SK-N-SH treated with all-trans-retinoic acid at 6 μM for 48 hours (cell line): ENCODE measurements around the gene LSM2.
A peak's percentile ranks its signal among the peaks of the same experiment; 100 is the strongest.
"Not testable (repeated sequence)": the region's sequence is repeated elsewhere in the genome, so short reads cannot be mapped to it uniquely, and the experiment has no call there.

Experiments
- ATAC-seq: fragments of 200-7000 bp; cut with Tn5 transposase; 3 replicates; pipeline ENCODE4 v1.9.1; 2020; ENCODE audit warnings: mild to moderate bottlenecking, moderate library complexity
- ARNTL ChIP-seq: fragments of 450-650 bp; formaldehyde crosslinking; IDR thresholded peaks from 2 replicates; pipeline ENCODE4 v1.5.0; 2020; ENCODE audit warnings: low read depth, mild to moderate bottlenecking, moderate library complexity, borderline replicate concordance
- BACH2 ChIP-seq: fragments of 250-450 bp; sonication (Bioruptor Pico); IDR thresholded peaks from 2 replicates; pipeline ENCODE4 v1.9.0; 2021; ENCODE audit warnings: mild to moderate bottlenecking, borderline replicate concordance
- CSDC2 ChIP-seq: fragments of 250-450 bp; sonication (Bioruptor Pico); IDR thresholded peaks from 2 replicates; pipeline ENCODE4 v1.5.0; 2020; ENCODE audit warnings: mild to moderate bottlenecking, moderate library complexity
- ESRRG ChIP-seq: fragments of 250-450 bp; sonication (Bioruptor Pico); IDR thresholded peaks from 2 replicates; pipeline ENCODE4 v1.6.1; 2021; ENCODE audit warnings: mild to moderate bottlenecking
- GLIS3 ChIP-seq: fragments of 250-450 bp; sonication (Bioruptor Pico); IDR thresholded peaks from 2 replicates; pipeline ENCODE4 v1.5.0; 2020; ENCODE audit warnings: mild to moderate bottlenecking, moderate library complexity
- OSR1 ChIP-seq: fragments of 250-450 bp; sonication (Bioruptor Pico); IDR thresholded peaks from 2 replicates; pipeline ENCODE4 v1.8.0; 2022; ENCODE audit warnings: moderate library complexity, mild to moderate bottlenecking, inconsistent platforms
- RARB ChIP-seq: fragments of 250-450 bp; sonication (Bioruptor Pico); IDR thresholded peaks from 2 replicates; pipeline ENCODE4 v1.8.0; 2021; ENCODE audit warnings: mild to moderate bottlenecking, moderate library complexity
- SNAI2 ChIP-seq: fragments of 250-450 bp; sonication (Bioruptor Pico); IDR thresholded peaks from 2 replicates; pipeline ENCODE4 v1.5.0; 2020; ENCODE audit warnings: mild to moderate bottlenecking, moderate library complexity
- TCF4 ChIP-seq: fragments of 250-450 bp; sonication (Bioruptor Pico); IDR thresholded peaks from 2 replicates; pipeline ENCODE4 v1.8.0; 2021; ENCODE audit warnings: mild to moderate bottlenecking, moderate library complexity, borderline replicate concordance
- TOX ChIP-seq: fragments of 250-450 bp; sonication (Bioruptor Pico); IDR thresholded peaks from 2 replicates; pipeline ENCODE4 v1.8.0; 2021; ENCODE audit warnings: mild to moderate bottlenecking, moderate library complexity, borderline replicate concordance
- ZC3H10 ChIP-seq: fragments of 250-450 bp; sonication (Bioruptor Pico); IDR thresholded peaks from 2 replicates; pipeline ENCODE4 v1.5.1; 2021; ENCODE audit warnings: mild to moderate bottlenecking, moderate library complexity
- ZFP3 ChIP-seq: fragments of 250-450 bp; sonication (Bioruptor Pico); IDR thresholded peaks from 2 replicates; pipeline ENCODE4 v1.5.0; 2020; ENCODE audit warnings: mild to moderate bottlenecking, moderate library complexity
- ZFP30 ChIP-seq: fragments of 450-650 bp; formaldehyde crosslinking; IDR thresholded peaks from 2 replicates; pipeline ENCODE4 v1.5.0; 2022; ENCODE audit warnings: mild to moderate bottlenecking, moderate library complexity
- ZNF565 ChIP-seq: fragments of 450-650 bp; formaldehyde crosslinking; conservative IDR thresholded peaks from 2 replicates; pipeline ENCODE4 v1.5.0; 2020; ENCODE audit warnings: low read depth, mild to moderate bottlenecking, moderate library complexity
- ZNF70 ChIP-seq: fragments of 450-650 bp; formaldehyde crosslinking; IDR thresholded peaks from 2 replicates; pipeline ENCODE4 v1.5.0; 2020; ENCODE audit warnings: mild to moderate bottlenecking, moderate library complexity
- TF ChIP-seq, protein P1 (sequence below): fragments of 250-450 bp; sonication (Bioruptor Pico); IDR thresholded peaks from 2 replicates; pipeline ENCODE4 v1.5.1; 2020; ENCODE audit warnings: low read depth, mild to moderate bottlenecking, moderate library complexity
- TF ChIP-seq, protein P2 (sequence below): fragments of 250-450 bp; sonication (Bioruptor Pico); IDR thresholded peaks from 2 replicates; pipeline ENCODE4 v1.5.1; 2021; ENCODE audit warnings: mild to moderate bottlenecking, moderate library complexity
- TF ChIP-seq, protein P3 (sequence below): fragments of 250-450 bp; sonication (Bioruptor Pico); IDR thresholded peaks from 2 replicates; pipeline ENCODE4 v1.8.0; 2021; ENCODE audit warnings: low read depth, mild to moderate bottlenecking, moderate library complexity, borderline replicate concordance
- TF ChIP-seq, protein P4 (sequence below): fragments of 250-450 bp; sonication (Bioruptor Pico); IDR thresholded peaks from 2 replicates; pipeline ENCODE4 v1.8.0; 2020; ENCODE audit warnings: mild to moderate bottlenecking, moderate library complexity, borderline replicate concordance

Gene LSM2

DNA sequence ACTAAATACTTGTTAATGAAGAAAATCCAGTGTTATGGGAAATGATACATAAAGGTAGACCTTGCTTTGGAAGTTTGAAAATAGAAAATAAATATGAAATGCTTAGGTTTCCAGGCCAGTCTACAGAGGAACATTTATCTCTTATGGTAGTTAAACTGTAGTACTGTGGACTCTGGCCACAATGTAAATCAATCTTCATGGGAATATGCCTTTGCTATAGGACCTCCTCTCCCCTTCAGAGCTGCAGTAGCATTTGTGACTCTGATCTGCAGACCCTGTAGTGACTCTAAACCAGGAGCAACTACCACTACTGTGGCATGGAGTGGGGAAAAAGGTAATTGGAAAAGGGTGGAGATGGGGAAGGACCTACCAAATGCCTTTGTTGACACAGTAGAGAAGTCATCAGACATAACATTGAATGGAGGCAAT, 13.1 kb upstream of the LSM2 start:
- TF ChIP-seq, protein P1, sequence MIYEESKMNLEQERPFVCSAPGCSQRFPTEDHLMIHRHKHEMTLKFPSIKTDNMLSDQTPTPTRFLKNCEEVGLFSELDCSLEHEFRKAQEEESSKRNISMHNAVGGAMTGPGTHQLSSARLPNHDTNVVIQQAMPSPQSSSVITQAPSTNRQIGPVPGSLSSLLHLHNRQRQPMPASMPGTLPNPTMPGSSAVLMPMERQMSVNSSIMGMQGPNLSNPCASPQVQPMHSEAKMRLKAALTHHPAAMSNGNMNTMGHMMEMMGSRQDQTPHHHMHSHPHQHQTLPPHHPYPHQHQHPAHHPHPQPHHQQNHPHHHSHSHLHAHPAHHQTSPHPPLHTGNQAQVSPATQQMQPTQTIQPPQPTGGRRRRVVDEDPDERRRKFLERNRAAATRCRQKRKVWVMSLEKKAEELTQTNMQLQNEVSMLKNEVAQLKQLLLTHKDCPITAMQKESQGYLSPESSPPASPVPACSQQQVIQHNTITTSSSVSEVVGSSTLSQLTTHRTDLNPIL (CRISPR knock-in tag), result no peak
- no peak for TF ChIP-seq RARB (CRISPR knock-in tag)
- no peak for TF ChIP-seq GLIS3
- no peak for ATAC-seq

DNA sequence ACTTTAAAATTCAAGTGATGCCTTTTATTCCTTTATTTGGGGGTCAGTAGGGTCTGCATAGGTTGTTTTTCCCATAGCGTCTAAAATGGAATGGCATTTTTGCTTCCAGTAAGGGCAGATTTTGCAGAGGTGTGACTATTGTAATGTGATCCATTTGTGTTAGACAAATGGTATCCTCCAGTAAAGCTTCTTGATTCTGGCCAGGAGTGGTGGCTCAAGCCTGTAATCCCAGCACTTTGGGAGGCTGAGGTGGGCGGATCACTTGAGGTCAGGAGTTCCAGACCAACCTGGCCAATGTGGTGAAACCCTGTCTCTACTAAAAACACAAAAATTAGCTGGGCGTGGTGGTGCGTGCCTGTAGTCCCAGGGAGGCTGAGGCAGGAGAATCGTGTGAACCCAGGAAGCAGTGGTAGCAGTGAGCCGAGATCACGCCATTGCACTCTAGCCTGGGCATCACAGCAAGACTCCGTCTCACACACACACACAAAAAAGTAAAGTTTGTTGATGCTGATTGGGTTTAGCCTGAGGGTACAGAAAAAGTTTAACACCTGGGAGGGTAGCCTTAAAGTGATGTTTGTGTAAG, 11.3 kb upstream of the LSM2 start:
- not testable (repeated sequence) for ATAC-seq

DNA sequence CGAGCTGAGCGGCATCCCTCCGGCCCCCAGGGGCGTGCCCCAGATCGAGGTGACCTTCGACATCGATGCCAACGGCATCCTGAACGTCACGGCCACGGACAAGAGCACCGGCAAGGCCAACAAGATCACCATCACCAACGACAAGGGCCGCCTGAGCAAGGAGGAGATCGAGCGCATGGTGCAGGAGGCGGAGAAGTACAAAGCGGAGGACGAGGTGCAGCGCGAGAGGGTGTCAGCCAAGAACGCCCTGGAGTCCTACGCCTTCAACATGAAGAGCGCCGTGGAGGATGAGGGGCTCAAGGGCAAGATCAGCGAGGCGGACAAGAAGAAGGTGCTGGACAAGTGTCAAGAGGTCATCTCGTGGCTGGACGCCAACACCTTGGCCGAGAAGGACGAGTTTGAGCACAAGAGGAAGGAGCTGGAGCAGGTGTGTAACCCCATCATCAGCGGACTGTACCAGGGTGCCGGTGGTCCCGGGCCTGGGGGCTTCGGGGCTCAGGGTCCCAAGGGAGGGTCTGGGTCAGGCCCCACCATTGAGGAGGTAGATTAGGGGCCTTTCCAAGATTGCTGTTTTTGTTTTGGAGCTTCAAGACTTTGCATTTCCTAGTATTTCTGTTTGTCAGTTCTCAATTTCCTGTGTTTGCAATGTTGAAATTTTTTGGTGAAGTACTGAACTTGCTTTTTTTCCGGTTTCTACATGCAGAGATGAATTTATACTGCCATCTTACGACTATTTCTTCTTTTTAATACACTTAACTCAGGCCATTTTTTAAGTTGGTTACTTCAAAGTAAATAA, 10.6 kb upstream of the LSM2 start:
- ATAC-seq, result not testable (repeated sequence)

DNA sequence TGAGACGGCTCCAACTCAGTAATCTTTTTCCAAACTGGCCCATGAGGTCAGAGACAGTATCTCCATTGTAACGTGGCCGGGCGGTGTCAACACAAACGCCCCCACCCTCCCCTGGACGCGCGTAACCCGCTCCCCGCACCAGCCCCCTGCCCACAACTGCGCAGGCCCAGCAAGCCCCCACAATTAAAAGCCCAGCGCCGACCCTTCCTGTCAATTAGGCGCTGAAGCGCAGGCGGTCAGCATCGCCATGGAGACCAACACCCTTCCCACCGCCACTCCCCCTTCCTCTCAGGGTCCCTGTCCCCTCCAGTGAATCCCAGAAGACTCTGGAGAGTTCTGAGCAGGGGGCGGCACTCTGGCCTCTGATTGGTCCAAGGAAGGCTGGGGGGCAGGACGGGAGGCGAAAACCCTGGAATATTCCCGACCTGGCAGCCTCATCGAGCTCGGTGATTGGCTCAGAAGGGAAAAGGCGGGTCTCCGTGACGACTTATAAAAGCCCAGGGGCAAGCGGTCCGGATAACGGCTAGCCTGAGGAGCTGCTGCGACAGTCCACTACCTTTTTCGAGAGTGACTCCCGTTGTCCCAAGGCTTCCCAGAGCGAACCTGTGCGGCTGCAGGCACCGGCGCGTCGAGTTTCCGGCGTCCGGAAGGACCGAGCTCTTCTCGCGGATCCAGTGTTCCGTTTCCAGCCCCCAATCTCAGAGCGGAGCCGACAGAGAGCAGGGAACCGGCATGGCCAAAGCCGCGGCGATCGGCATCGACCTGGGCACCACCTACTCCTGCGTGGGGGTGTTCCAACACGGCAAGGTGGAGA, 8.5 kb upstream of the LSM2 start, which contains the start of the genes HSPA1A and HSPA1L:
TSS of gene HSPA1A (plus strand) at position 519 of the 814 bp plus-strand sequence. CDS start at position 733, 214 bp downstream.
TSS of gene HSPA1L (minus strand) at position 259 of the 814 bp plus-strand sequence. CDS start 3,311 bp downstream, outside the sequence.
- TF ChIP-seq TCF4 (CRISPR knock-in tag) (no peak), TOX (CRISPR knock-in tag) (no peak), OSR1 (CRISPR knock-in tag) (no peak), ZNF565 (no peak), BACH2 (CRISPR knock-in tag) (no peak), SNAI2 (CRISPR knock-in tag) (no peak), ZFP3 (CRISPR knock-in tag) (no peak), ZFP30 (no peak), CSDC2 (CRISPR knock-in tag) (no peak), ZNF70 (CRISPR knock-in tag) (no peak), GLIS3 (no peak), ZC3H10 (CRISPR knock-in tag) (no peak), ARNTL (CRISPR knock-in tag) (no peak)
- TF ChIP-seq, protein P2, sequence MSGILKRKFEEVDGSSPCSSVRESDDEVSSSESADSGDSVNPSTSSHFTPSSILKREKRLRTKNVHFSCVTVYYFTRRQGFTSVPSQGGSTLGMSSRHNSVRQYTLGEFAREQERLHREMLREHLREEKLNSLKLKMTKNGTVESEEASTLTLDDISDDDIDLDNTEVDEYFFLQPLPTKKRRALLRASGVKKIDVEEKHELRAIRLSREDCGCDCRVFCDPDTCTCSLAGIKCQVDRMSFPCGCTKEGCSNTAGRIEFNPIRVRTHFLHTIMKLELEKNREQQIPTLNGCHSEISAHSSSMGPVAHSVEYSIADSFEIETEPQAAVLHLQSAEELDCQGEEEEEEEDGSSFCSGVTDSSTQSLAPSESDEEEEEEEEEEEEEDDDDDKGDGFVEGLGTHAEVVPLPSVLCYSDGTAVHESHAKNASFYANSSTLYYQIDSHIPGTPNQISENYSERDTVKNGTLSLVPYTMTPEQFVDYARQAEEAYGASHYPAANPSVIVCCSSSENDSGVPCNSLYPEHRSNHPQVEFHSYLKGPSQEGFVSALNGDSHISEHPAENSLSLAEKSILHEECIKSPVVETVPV (CRISPR knock-in tag), result no peak
- TF ChIP-seq, protein P3, sequence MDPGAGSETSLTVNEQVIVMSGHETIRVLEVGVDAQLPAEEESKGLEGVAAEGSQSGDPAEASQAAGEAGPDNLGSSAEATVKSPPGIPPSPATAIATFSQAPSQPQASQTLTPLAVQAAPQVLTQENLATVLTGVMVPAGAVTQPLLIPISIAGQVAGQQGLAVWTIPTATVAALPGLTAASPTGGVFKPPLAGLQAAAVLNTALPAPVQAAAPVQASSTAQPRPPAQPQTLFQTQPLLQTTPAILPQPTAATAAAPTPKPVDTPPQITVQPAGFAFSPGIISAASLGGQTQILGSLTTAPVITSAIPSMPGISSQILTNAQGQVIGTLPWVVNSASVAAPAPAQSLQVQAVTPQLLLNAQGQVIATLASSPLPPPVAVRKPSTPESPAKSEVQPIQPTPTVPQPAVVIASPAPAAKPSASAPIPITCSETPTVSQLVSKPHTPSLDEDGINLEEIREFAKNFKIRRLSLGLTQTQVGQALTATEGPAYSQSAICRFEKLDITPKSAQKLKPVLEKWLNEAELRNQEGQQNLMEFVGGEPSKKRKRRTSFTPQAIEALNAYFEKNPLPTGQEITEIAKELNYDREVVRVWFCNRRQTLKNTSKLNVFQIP (CRISPR knock-in tag), result no peak
- TF ChIP-seq, protein P4, sequence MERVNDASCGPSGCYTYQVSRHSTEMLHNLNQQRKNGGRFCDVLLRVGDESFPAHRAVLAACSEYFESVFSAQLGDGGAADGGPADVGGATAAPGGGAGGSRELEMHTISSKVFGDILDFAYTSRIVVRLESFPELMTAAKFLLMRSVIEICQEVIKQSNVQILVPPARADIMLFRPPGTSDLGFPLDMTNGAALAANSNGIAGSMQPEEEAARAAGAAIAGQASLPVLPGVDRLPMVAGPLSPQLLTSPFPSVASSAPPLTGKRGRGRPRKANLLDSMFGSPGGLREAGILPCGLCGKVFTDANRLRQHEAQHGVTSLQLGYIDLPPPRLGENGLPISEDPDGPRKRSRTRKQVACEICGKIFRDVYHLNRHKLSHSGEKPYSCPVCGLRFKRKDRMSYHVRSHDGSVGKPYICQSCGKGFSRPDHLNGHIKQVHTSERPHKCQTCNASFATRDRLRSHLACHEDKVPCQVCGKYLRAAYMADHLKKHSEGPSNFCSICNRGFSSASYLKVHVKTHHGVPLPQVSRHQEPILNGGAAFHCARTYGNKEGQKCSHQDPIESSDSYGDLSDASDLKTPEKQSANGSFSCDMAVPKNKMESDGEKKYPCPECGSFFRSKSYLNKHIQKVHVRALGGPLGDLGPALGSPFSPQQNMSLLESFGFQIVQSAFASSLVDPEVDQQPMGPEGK (CRISPR knock-in tag), result no peak
- peak; percentile 93 for ATAC-seq

DNA sequence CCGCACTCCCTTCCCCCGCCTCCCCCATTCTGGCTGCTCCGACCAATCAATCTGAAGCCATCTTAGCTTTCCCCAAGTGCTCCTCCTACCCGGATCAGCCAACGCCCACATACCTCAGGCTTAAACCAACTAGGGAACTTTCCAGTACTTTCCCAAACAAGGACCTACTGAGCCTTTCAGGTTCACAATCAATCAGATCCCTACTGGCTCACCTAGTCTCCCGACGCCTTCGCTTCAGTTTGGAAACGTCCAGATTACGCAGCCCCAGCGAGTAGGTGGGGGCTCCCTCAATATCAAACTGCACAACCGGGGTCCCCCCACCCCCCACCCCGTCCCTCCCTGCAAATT, 7.9 kb upstream of the LSM2 start:
- ATAC-seq, result peak; percentile 89
- TF ChIP-seq TCF4 (CRISPR knock-in tag) (no peak), RARB (CRISPR knock-in tag) (no peak), ARNTL (CRISPR knock-in tag) (no peak), BACH2 (CRISPR knock-in tag) (no peak), ESRRG (CRISPR knock-in tag) (no peak), ZFP30 (no peak), GLIS3 (no peak)
- TF ChIP-seq, protein P3 (CRISPR knock-in tag), result no peak
- TF ChIP-seq, protein P1 (CRISPR knock-in tag), result no peak
